Glomerular visceral epithelial cell (primary cell): ENCODE measurements around the gene IGBP1.
"Not testable (repeated sequence)": the region's sequence is repeated elsewhere in the genome, so short reads cannot be mapped to it uniquely, and the experiment has no call there.

Experiments
- DNase-seq: peaks from one replicate; pipeline ENCODE4 v3.0.0-alpha.2; 2016; ENCODE audit errors: extremely low spot score

IGBP1 gene

GRCh38 chrX:70133303-70134115 lies at the start of gene IGBP1:
Gene IGBP1 (plus strand): TSS chrX:70133447. CDS start chrX:70133948, 501 bp downstream.
- DNase-seq: peak; percentile 83

DNA sequence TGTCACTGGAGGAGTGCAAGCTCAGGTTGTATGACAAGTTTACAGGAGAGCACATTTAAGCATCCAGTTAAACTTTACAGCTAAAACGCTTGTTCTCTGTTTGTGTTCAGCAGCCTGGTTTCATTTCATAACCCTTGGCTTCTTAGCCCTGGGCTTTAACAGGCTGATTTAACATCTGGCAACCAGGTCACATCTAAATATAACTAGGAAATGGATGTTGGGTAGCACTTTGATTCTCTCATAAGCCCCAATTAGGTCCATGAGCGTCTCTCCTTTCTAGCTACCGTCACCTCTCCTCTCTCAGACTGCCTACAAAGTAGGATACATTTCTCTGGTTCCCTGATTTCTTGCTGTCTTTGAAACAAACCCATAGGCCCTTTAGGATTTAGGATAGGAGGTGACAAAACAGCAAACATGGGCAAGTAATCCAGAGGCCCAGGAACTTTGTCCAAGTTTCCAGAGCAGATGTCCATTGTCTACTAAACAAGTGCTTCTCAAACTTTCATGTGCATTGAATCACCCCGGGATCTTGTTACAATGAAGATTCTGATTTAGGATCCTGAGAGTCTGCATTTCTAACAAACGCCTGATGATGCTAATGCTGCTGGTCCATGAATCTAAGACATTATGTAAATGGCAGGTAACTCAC lies 48.5 kb upstream of the IGBP1 start:
- DNase-seq: no peak

DNA sequence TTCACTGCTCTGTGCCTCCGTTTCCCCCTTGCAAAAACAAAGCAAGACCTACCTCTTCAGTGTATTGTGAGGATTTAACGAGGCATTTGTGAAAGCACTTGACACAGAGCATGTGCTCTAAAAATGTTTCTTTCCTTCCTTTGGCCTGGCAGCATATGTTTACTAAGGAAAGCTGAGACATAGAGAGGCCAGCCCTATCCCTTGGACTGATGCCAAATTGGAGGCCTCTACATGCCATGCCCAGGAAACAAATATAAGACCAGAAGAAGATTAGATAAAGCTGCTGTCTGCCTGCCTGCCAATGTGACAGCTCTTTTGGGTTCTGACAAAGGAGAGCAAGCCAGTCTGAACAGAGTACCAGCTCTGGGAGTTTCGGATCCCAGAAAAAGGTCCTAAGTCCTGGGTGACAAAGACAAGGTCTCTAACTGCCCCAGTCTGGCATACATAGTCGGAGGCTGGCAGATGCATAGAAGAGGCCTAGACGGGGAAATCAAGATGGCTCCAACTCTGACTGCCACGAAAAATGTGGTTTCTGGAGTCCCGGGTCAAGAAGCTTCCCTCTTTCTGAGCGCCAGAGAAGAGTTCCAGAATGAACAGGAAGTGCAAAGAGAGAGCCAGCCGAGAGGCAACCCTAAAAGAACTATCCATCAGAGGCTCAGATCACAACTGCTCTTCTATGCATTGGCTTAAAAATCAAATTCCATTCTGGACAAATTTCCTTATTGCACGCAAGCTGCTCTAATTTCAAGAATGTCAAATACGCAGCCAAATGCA lies 45.2 kb upstream of the IGBP1 start:
- DNase-seq: no peak

GRCh38 chrX:70088751-70089150 lies 44.5 kb upstream of the IGBP1 start:
- no peak for DNase-seq

DNA sequence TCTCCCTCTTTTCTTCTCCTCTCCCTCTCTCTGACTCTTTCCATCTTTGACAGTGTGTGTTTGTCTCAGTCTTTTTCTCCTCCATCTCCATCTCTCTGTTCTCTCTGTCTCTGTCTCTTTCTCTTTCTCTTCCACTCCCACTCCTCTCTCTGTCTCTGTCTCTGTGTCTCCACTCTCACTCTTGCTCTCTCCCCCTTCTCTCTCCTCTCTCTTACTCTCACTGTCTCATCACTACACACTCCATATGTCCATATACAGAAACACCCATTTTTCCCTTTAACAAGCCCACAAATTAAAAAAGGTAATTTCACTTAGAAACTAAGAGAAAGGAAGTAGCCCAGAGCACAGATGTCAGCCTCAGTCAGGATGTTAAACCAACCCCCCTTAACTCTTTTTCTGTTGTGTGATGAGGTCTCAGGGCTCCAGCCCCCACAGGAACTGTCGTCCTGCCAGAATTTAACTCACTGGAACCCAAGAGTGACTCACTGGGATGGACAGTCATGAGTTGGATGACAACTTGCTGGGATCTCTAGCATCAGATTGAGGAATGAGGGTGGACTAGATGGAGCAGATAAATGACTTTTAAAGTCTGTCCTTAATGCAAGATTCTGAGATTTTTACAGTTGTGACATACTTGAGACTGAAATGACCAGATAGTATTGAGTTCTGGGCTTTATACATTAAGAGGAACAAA lies 43.5 kb upstream of the IGBP1 start:
- peak; percentile 25 for DNase-seq

- no peak for DNase-seq
These were observed 41.0 kb upstream of the IGBP1 start for GRCh38 chrX:70092247-70092646.

GRCh38 chrX:70096052-70096451 lies 37.2 kb upstream of the IGBP1 start:
- peak; percentile 2 for DNase-seq

- DNase-seq: no peak
These were observed 28.0 kb upstream of the IGBP1 start for GRCh38 chrX:70105229-70105628.

DNA sequence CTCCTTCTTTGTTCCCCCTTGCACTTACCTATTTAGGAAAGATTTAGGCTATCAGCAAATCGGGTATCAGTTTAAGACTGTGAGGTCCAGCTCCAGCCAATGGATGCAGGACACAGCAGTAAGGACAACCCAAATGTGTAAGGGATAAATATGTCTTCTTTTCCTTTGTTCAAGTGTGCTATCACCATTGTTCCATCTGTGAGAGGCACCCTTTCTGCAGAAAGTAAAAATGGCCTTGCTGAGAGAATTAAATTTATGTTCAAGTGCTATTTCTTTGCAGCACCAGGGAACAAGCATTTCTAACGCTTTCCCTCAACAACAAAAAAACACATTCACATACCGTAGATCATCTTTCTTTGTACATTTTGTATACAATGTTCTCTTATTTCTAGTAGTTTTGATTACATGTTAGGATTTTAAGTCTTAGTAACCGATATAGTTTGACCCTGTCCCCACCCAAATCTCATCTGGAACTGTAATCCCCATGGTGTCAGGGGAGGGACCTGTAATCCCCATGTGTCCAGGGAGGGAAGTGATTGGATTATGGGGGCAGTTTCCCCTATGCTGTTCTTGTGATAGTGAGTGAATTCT lies 21.7 kb upstream of the IGBP1 start:
- not testable (repeated sequence) for DNase-seq

DNA sequence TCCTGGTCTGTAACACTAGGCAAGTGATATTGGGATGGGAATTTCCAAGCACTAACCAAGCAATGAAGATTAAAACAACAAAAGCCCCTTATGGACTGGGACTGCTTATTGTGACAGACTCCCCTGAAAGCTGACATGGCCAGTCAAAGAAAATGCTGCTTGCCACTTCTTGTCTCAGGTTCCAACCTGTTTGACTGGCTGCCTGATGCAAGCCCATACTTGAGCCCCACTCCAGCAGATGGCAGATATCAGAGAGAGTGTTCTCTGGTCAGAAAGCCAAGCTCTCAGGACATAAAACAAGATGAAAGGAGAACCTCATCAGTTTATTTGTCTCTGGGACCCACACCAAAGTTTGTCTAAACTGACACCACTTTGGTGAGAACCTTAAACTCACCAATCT lies 15.5 kb upstream of the IGBP1 start:
- DNase-seq: no peak

DNA sequence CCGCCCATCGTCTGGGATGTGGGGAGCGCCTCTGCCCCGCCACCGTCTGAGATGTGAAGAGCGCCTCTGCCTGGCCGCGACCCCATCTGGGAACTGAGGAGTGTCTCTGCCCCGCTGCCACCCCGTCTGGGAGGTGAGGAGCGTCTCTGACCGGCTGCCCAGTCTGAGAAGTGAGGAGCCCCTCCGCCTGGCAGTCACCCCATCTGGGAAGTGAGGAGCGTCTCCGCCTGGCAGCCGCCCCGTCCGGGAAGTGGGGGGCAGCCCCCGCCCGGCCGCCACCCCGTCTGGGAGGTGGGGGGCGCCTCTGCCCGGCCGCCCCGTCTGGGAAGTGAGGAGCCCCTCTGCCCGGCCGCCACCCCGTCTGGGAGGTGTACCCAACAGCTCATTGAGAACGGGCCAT lies 10.2 kb upstream of the IGBP1 start:
- not testable (repeated sequence) for DNase-seq

GRCh38 chrX:70124678-70125077 lies 8.6 kb upstream of the IGBP1 start:
- DNase-seq: no peak

GRCh38 chrX:70128071-70128470 lies 5.2 kb upstream of the IGBP1 start:
- no peak for DNase-seq

DNA sequence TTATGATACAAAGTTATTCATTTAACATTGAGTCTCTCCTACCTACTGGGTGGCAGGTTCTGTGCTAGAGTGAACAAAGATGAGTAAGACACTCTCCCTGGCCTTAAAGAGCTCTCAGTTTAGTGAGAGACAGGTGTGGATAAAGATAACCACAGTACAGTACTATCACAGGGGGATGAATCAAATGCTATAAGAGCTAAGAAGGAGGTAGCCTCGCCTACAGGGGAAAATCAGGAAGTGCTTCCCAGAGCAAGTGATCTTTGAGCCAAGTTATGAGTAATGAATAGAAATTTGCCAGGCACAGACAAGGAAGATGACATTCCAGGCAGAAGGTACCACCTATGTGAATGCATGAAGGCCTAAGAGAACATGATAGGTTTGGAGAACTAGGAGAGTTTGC lies 3.4 kb upstream of the IGBP1 start:
- DNase-seq: peak; percentile 29

- no peak for DNase-seq
These were observed 1.0 kb upstream of the IGBP1 start for GRCh38 chrX:70132224-70132623.

GRCh38 chrX:70132877-70133302 lies 357 bp upstream of the IGBP1 start:
- DNase-seq: no peak

GRCh38 chrX:70134116-70134477 lies 850 bp downstream of the IGBP1 start:
- DNase-seq: no peak

- DNase-seq: no peak
These were observed 5.4 kb downstream of the IGBP1 start for GRCh38 chrX:70138622-70139021.

DNA sequence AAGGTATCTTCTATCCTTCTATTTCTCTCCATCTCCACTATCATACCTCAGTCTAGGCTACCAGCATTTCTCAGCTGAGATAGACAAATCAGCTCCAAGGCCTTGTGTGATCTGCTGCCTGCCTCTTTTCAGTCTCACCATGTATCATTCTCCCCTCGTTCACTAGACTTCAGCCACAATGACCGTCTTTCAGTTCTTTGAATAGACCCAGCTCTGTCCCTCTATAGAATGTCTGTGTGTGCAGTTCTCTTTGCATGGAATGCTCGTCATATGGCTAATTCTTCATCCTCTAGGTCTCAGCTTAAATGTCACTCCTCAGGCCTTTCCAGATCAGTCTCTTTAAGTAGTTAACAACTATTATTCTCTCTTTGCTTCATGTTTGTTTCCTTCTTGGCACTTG lies 6.5 kb downstream of the IGBP1 start:
- no peak for DNase-seq

DNA sequence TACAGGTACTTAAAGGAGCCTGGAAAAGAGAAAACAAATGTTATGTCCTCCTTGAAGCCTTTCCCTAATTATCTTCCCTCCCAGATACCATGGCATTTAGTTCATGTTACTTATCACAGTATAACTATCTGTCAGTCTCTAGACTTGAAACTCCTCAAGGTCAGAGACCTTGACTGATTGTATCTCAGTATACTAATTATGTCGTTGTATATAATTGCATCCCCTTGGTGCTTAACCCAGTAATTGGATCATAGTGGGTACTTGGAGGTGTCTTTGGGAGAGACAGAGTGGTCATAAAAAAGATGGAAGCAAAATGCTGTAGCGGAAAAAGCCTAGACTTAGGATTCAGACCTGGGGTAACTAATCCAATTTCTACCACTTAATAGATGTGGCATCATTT lies 8.1 kb downstream of the IGBP1 start:
- no peak for DNase-seq
